ENCODE measurements around the gene PDE4B.
"Not testable (repeated sequence)": the region's sequence is repeated elsewhere in the genome, so short reads cannot be mapped to it uniquely, and the experiment has no call there.

Gene PDE4B

GRCh38 chr1:66405061-66405460 lies 612.4 kb downstream of the PDE4B start:
- FAIRE-seq (no peak), DNase-seq (ENCODE audit: low spot score) (no peak)

GRCh38 chr1:66411449-66411848 lies 618.8 kb downstream of the PDE4B start:
- not testable (repeated sequence) for FAIRE-seq; DNase-seq (ENCODE audit: low spot score)

GRCh38 chr1:66412704-66413103 lies 620.0 kb downstream of the PDE4B start:
- FAIRE-seq (no peak), DNase-seq (ENCODE audit: low spot score) (no peak)

- DNase-seq (ENCODE audit: low spot score) (no peak), FAIRE-seq (no peak)
Measured at GRCh38 chr1:66413136-66413837, 620.6 kb downstream of the PDE4B start.

- FAIRE-seq (no peak), DNase-seq (ENCODE audit: low spot score) (no peak)
Measured at GRCh38 chr1:66413838-66414175, 621.1 kb downstream of the PDE4B start.

GRCh38 chr1:66415281-66415680 lies 622.6 kb downstream of the PDE4B start:
- DNase-seq (ENCODE audit: low spot score) (no peak), FAIRE-seq (no peak)

GRCh38 chr1:66415866-66416265 lies 623.2 kb downstream of the PDE4B start:
- DNase-seq (ENCODE audit: low spot score) (no peak), FAIRE-seq (no peak)

GRCh38 chr1:66416295-66416694 lies 623.6 kb downstream of the PDE4B start:
- FAIRE-seq = no peak

GRCh38 chr1:66418021-66418420 lies 625.3 kb downstream of the PDE4B start:
- no peak for DNase-seq (ENCODE audit: low spot score)
- no peak for FAIRE-seq

More at GRCh38 chr1:66416295-66416694, 623.6 kb downstream of the PDE4B start:
- DNase-seq (ENCODE audit: low spot score) = no peak

GRCh38 chr1:66420171-66420570 lies 627.5 kb downstream of the PDE4B start:
- not testable (repeated sequence) for DNase-seq (ENCODE audit: low spot score); FAIRE-seq

- FAIRE-seq; DNase-seq (ENCODE audit: low spot score): not testable (repeated sequence)
Measured at GRCh38 chr1:66420906-66421305, 628.2 kb downstream of the PDE4B start.

- FAIRE-seq = no peak
- no peak for DNase-seq (ENCODE audit: low spot score)
Measured at GRCh38 chr1:66422804-66423203, 630.1 kb downstream of the PDE4B start.

Measured in RCC 7860 (cell line).